Astrocyte (in vitro differentiated cells and primary cell): ENCODE data around the gene DBI.

Source experiments
- CTCF ChIP-seq: IDR thresholded peaks from 2 replicates; pipeline ENCODE4 v1.5.1; 2011; ENCODE audit warnings: low read depth, mild to moderate bottlenecking, inconsistent platforms, low read length, moderate library complexity; ENCODE audit not compliant: insufficient read depth
- EZH2 ChIP-seq: IDR thresholded peaks from 2 replicates; pipeline ENCODE4 v1.6.1; 2012; ENCODE audit warnings: mild to moderate bottlenecking, low read length, inconsistent platforms; ENCODE audit not compliant: insufficient read depth

GRCh38 chr2:119377993-119378345 is 11.2 kb downstream of the DBI start:
- TF ChIP-seq CTCF (no peak), EZH2 (no peak)
